Endothelial cell of umbilical vein (primary cell): Measurements from ENCODE around the gene RETSAT. TPM values are rescaled to one million over a fixed set of nuclear protein-coding genes. Genes with fewer than 3 reads are reported as not detected.

ENCODE experiments used
- BruUV-seq: library from RNA; stranded (reverse); fragments of 400-500 nt; replicated peaks from 2 replicates; lab custom pipeline; 2021; lab: Mats Ljungman, UMichigan
- CTCF ChIA-PET: fragments of 300-600, 350-600 bp; sonication (Branson Sonifier 250); formaldehyde crosslinking; loops from one replicate; lab custom pipeline; 2021; ENCODE audit warnings: antibody characterized with exemption, inconsistent platforms; lab: Charles Lee
- POLR2A ChIA-PET: fragments of 300-600, 350-600 bp; sonication (Branson Sonifier 250); formaldehyde crosslinking; loops from one replicate; lab custom pipeline; 2021; ENCODE audit warnings: antibody characterized with exemption, inconsistent platforms; lab: Charles Lee
- DNase-seq: peaks from one replicate; pipeline ENCODE4 v3.0.0-alpha.2; 2011; ENCODE audit warnings: low read depth, low spot score
- FAIRE-seq: peaks from 2 replicates; lab custom pipeline; 2011; peaks lifted over from hg19 to GRCh38; lab: Jason Lieb, UNC
- H2AFZ ChIP-seq: 2 replicates; pipeline ENCODE4 v1.6.0; 2012; ENCODE audit warnings: low read depth, low read length, control low read depth, inconsistent platforms
- H3K27ac ChIP-seq: 2 replicates; pipeline ENCODE4 v1.5.1; 2011; ENCODE audit warnings: low read depth, mild to moderate bottlenecking, control low read depth, low read length, moderate library complexity; ENCODE audit not compliant: insufficient read depth
- H3K27me3 ChIP-seq, 2 experiments: 2 replicates each; pipeline versions ENCODE4 v1.6.0 to v1.6.1; 2011; ENCODE audit warnings: low read length in 2 of 2, mixed read lengths in 1 of 2; ENCODE audit not compliant: control insufficient read depth in 2 of 2, insufficient read depth in 2 of 2
- H3K36me3 ChIP-seq, 2 experiments: 2 replicates in 1 of 2; 3 replicates in 1 of 2; pipeline ENCODE4 v1.5.1; 2011; ENCODE audit warnings: low read length in 2 of 2, mild to moderate bottlenecking in 1 of 2, moderate library complexity in 1 of 2; ENCODE audit not compliant: control insufficient read depth in 2 of 2, insufficient read depth in 2 of 2; ENCODE audit errors: extremely low read depth in 1 of 2
- H3K4me1 ChIP-seq: 3 replicates; pipeline ENCODE4 v1.5.1; 2011; ENCODE audit warnings: mild to moderate bottlenecking, low read length; ENCODE audit not compliant: control insufficient read depth, insufficient read depth; ENCODE audit errors: extremely low read depth
- H3K4me2 ChIP-seq: 2 replicates; pipeline ENCODE4 v1.6.1; 2011; ENCODE audit warnings: low read length, control low read depth, mixed read lengths; ENCODE audit not compliant: insufficient read depth
- H3K4me3 ChIP-seq, 3 experiments: fragments of 200-600 bp in 1 of 3; sonication (generic), shearing (Covaris generic) in 1 of 3; replicated peaks in 1 of 3; 2 replicates each; pipeline ENCODE4 v1.5.1; 2011 to 2016; ENCODE audit warnings: control low read depth in 3 of 3, low read length in 3 of 3, mild to moderate bottlenecking in 2 of 3, inconsistent platforms in 1 of 3, low read depth in 1 of 3, moderate library complexity in 1 of 3; ENCODE audit not compliant: insufficient read depth in 1 of 3
- H3K79me2 ChIP-seq: 2 replicates; pipeline ENCODE4 v1.6.0; 2012; ENCODE audit warnings: low read length, inconsistent platforms; ENCODE audit not compliant: control insufficient read depth, insufficient read depth
- H3K9ac ChIP-seq: replicated peaks from 2 replicates; pipeline ENCODE3; 2011; ENCODE audit warnings: low read length, control low read depth; ENCODE audit not compliant: insufficient read depth; ENCODE audit errors: extremely low read depth
- H3K9me1 ChIP-seq: replicated peaks from 3 replicates; pipeline ENCODE4 v1.6.0; 2011; ENCODE audit warnings: mild to moderate bottlenecking, low read length; ENCODE audit not compliant: control insufficient read depth, insufficient read depth; ENCODE audit errors: extremely low read depth
- H3K9me3 ChIP-seq: replicated peaks from 2 replicates; pipeline ENCODE4 v1.5.1; 2012; ENCODE audit warnings: low read length, inconsistent platforms; ENCODE audit not compliant: control insufficient read depth, insufficient read depth
- H4K20me1 ChIP-seq: replicated peaks from 2 replicates; pipeline ENCODE3; 2011; ENCODE audit warnings: mild to moderate bottlenecking, low read length; ENCODE audit not compliant: control insufficient read depth, insufficient read depth; ENCODE audit errors: extremely low read depth
- JUN ChIP-seq: IDR thresholded peaks from 2 replicates; pipeline ENCODE4 v1.6.1; 2011; ENCODE audit warnings: borderline replicate concordance, low read depth; ENCODE audit not compliant: insufficient read length, insufficient read depth
- POLR2A ChIP-seq: IDR thresholded peaks from 2 replicates; pipeline ENCODE4 v1.6.1; 2012; ENCODE audit warnings: low read depth, mild to moderate bottlenecking, control low read depth, low read length
- dilution Hi-C: fragments of 300-500 bp; cut with MboI; formaldehyde crosslinking; loops from one replicate; pipeline ENCODE4 v1.15.0; 2019; ENCODE audit warnings: low sequenced_read_pairs; ENCODE audit not compliant: extremely low pct_ligation_motif_present
- intact Hi-C: fragments of 100-400 bp; cut with micrococcal nuclease; formaldehyde crosslinking; loops from one replicate; pipeline ENCODE4 v1.10.0; 2022
- polyA plus RNA-seq, 4 experiments: library from polyadenylated mRNA; depleted of rRNA in 3 of 4; stranded (reverse) in 3 of 4; unstranded in 1 of 4; fragments of >200 nt; gene quantifications; 2 replicates each; pipeline versions ENCODE4 v1.2.1 to v1.2.3, GENCODE V29; 2011 to 2012; ENCODE audit warnings: missing spikeins in 1 of 4
- total RNA-seq: library from RNA; stranded (reverse); gene quantifications from 2 replicates; pipeline ENCODE4 v1.2.3, GENCODE V29; 2021
- TF ChIP-seq, protein P1 (sequence below), 2 donors: IDR thresholded peaks; 1 replicate in 1 of 2; 2 replicates in 1 of 2; pipeline ENCODE4 v1.5.1; 2011; ENCODE audit warnings: low read length in 2 of 2, mild to moderate bottlenecking in 2 of 2, moderate library complexity in 2 of 2, control low read depth in 1 of 2, inconsistent platforms in 1 of 2, low read depth in 1 of 2; ENCODE audit not compliant: insufficient read depth in 1 of 2; ENCODE audit errors: extremely low read depth in 1 of 2

The RETSAT gene
- total and polyA plus RNA-seq, 2 donors (not counting 3 experiments of a cell fraction or from before 2014, with no cell fraction given): 43.8 to 59.1 TPM

DNA sequence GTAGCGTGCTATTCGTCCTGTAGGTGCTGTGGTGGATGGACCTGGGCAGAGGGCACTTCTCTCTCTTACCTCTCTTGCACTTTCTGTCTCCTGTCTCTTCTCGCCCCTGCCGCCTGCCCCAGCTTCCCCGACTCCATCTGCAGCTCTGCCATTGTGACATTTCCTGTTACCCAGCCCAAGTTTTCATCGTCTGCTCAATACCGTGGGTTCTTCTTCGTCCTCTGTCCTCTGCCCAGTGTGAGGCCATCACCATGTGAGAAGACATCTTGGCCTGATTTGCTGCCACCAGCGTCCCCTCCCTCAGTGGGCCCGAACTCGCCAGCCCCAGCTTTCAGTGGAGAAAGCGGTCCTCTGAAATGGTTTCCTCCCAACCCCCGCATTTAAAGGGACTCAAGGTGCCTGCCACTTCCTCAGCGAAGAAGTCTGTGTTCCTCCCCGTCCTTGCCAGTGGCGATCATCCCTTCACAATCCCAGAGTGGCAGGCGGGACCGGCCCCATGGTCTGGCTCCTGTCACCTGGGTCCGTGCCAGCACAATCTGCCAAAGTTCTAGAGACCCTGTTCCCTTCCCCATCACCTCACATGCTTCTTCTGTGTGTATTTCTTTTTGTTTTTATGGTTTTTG lies 44.5 kb downstream of the RETSAT start:
- Histone ChIP-seq H3K9ac (no peak overlapping the region), H3K36me3 (peaks cover 3 to 12% of the 10 kb centered on the region in 2 experiments), H2AFZ (no peak overlapping the region), H3K4me1 (peaks cover 9% of the 10 kb centered on the region), H3K27ac (no peak overlapping the region), H3K4me3 (no peak overlapping the region), H3K9me1 (no peaks in the 10 kb centered on the region), H3K9me3 (no peaks in the 10 kb centered on the region), H4K20me1 (no peaks in the 10 kb centered on the region), H3K4me2 (no peak overlapping the region), H3K27me3 (no peaks in the 10 kb centered on the region), H3K79me2 (no peaks in the 10 kb centered on the region)
- ChIA-PET POLR2A (interaction anchor here (1.1 kb wide), 1 partner anchor 45 kb away, joined by 3 read pairs; the partner anchor contains the start of genes ELMOD3 and RETSAT), CTCF (interaction anchor here (1.0 to 1.9 kb wide), 5 partner anchors 9 to 243 kb away, joined by 3 to 26 read pairs (median 5); partner anchors contain the start of gene TGOLN2)
- DNase-seq (no peak), FAIRE-seq (no peak)
- dilution Hi-C loops (no loop called here), intact Hi-C loops (no loop called here)
- TSS peak; percentile 76 for BruUV-seq
- no peak for TF ChIP-seq POLR2A
- TF ChIP-seq JUN: no peak
- TF ChIP-seq, protein P1, sequence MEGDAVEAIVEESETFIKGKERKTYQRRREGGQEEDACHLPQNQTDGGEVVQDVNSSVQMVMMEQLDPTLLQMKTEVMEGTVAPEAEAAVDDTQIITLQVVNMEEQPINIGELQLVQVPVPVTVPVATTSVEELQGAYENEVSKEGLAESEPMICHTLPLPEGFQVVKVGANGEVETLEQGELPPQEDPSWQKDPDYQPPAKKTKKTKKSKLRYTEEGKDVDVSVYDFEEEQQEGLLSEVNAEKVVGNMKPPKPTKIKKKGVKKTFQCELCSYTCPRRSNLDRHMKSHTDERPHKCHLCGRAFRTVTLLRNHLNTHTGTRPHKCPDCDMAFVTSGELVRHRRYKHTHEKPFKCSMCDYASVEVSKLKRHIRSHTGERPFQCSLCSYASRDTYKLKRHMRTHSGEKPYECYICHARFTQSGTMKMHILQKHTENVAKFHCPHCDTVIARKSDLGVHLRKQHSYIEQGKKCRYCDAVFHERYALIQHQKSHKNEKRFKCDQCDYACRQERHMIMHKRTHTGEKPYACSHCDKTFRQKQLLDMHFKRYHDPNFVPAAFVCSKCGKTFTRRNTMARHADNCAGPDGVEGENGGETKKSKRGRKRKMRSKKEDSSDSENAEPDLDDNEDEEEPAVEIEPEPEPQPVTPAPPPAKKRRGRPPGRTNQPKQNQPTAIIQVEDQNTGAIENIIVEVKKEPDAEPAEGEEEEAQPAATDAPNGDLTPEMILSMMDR (IDR thresholded peaks at IDR 0.05; ENCODE audit: extremely low read depth in 1 of 2, insufficient read depth in 1 of 2, low read depth in 1 of 2, low read length in 2 of 2): no peak
